ENCODE measurements around the gene TNIK. TPM values are rescaled to one million over a fixed set of nuclear protein-coding genes. Genes with fewer than 3 reads are reported as not detected.

The TNIK gene
- total and polyA plus RNA-seq, 2 experiments from 2014 or later = 7.4 to 13.8 TPM

DNA sequence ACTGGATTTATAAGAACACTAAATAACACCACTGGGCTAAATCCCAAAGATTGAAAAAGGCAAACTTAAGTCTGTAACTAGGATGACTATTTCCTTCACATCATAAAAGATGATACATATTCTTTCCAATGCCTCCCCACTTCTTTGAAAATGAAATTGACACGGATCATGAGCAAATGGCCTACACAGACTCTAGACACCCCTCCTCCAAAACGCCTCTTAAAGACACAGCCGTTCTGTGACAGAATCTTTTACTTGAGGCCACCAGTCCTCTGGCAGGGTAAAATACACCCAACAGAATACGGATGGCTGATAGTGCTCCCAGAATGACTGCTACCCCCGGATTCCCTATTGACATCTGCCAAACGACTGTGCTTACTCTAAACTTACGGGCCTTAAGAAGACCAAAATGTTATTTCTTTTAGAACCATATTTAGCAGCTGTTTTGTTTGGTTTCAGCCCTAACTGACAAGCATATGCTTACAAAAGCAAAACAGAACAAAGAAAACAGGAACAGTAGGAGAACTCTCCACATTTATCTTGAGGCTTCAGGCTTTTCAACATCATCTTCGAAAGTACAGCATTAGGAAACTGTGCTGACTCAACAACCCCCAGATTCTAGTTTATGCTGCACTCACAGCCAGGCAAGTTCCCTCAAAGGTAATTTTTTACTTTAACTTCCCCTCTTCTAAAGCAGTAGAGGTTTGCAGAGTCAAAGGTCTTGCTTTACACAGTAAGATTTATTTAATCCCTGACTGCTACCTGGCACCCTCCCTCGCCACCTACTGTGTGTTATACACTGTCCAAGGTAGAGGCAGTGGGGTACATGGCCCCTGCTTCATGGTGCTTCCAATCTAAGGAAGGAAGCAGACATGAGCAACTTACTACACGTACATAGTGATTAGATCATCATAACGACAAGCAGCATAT is 84.3 kb downstream of the TNIK start:
- Histone ChIP-seq H3K36me3 (replicated peaks; ENCODE audit: insufficient read depth, low read depth) (no peaks in the 10 kb centered on the region), H3K4me3 (no peak overlapping the region), H3K9me3 (ENCODE audit: low read depth) (no peaks in the 10 kb centered on the region), H4K20me1 (ENCODE audit: insufficient read depth, poor library complexity, severe bottlenecking) (no peaks in the 10 kb centered on the region), H3K9me2 (replicated peaks; ENCODE audit: insufficient read depth) (no peaks in the 10 kb centered on the region), H2AFZ (no peak overlapping the region), H3K4me1 (ENCODE audit: insufficient read depth) (peaks cover 14% of the 10 kb centered on the region), H3K79me2 (peaks cover 40% of the 10 kb centered on the region), H3K27ac (peak overlapping the region; percentile 61), H3K4me2 (peak overlapping the region; percentile 33), H3K27me3 (no peaks in the 10 kb centered on the region)
- TF ChIP-seq EZH2phosphoT487 (IDR thresholded peaks at IDR 0.05; ENCODE audit: low read depth, severe bottlenecking, unreplicated experiment) (no peak), EZH2 (IDR thresholded peaks at IDR 0.05; ENCODE audit: borderline replicate concordance) (no peak)
- TF ChIP-seq, protein P1, sequence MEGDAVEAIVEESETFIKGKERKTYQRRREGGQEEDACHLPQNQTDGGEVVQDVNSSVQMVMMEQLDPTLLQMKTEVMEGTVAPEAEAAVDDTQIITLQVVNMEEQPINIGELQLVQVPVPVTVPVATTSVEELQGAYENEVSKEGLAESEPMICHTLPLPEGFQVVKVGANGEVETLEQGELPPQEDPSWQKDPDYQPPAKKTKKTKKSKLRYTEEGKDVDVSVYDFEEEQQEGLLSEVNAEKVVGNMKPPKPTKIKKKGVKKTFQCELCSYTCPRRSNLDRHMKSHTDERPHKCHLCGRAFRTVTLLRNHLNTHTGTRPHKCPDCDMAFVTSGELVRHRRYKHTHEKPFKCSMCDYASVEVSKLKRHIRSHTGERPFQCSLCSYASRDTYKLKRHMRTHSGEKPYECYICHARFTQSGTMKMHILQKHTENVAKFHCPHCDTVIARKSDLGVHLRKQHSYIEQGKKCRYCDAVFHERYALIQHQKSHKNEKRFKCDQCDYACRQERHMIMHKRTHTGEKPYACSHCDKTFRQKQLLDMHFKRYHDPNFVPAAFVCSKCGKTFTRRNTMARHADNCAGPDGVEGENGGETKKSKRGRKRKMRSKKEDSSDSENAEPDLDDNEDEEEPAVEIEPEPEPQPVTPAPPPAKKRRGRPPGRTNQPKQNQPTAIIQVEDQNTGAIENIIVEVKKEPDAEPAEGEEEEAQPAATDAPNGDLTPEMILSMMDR (IDR thresholded peaks at IDR 0.05; ENCODE audit: poor library complexity) = no peak
- WGBS (ENCODE audit: low lambda C conversion rate, missing lambda C conversion rate) = 68% methylated on average over 11 of the region's 11 CpGs
- DNase-seq (ENCODE audit: low spot score) = no peak

DNA sequence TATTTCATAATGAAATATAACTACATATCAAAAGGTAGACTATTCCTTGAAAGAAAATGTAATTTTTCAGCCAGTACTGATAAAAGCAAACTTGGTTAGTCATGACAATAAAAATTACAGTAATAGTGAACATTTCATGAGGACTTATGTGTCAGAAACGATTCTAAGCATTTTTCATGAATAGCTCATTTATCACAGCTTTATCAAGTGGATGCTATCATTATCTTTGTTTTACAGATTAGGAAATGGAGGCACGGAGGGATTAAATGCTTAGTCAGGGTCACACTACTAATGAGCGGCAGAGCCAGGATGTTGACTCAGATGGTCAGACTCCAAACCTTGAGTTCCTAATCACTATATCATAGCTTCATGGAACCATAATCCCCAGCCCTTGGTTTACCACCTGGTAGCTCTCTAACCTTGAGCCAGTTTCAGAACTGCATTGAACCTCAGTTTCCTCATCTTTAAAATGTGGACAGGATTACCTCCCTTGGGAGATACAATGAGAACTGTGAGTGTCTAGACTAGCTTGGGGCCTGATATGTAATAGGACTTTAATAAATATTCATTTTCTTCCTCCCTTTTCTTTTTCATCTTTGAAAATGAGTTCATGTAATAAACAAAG is 85.4 kb downstream of the TNIK start:
- WGBS (ENCODE audit: low lambda C conversion rate, missing lambda C conversion rate) = 43% methylated on average over 3 of the region's 3 CpGs
- H2AFZ ChIP-seq = no peak overlapping the region
- H3K79me2 ChIP-seq = peaks cover 49% of the 10 kb centered on the region
- H3K4me2 ChIP-seq = no peak overlapping the region
- peaks cover 14% of the 10 kb centered on the region for H3K4me1 ChIP-seq (ENCODE audit: insufficient read depth)
- H3K9me2 ChIP-seq (replicated peaks; ENCODE audit: insufficient read depth) = no peaks in the 10 kb centered on the region
- no peak overlapping the region for H3K27ac ChIP-seq
- H4K20me1 ChIP-seq (ENCODE audit: insufficient read depth, poor library complexity, severe bottlenecking) = no peaks in the 10 kb centered on the region
- no peaks in the 10 kb centered on the region for H3K36me3 ChIP-seq (replicated peaks; ENCODE audit: insufficient read depth, low read depth)
- DNase-seq (ENCODE audit: low spot score) = no peak
- TF ChIP-seq, protein P1 (IDR thresholded peaks at IDR 0.05; ENCODE audit: poor library complexity) = no peak
- TF ChIP-seq EZH2 (IDR thresholded peaks at IDR 0.05; ENCODE audit: borderline replicate concordance) = no peak
- TF ChIP-seq EZH2phosphoT487 (IDR thresholded peaks at IDR 0.05; ENCODE audit: low read depth, severe bottlenecking, unreplicated experiment) = no peak
- H3K4me3 ChIP-seq = no peak overlapping the region
- no peaks in the 10 kb centered on the region for H3K27me3 ChIP-seq
- H3K9me3 ChIP-seq (ENCODE audit: low read depth) = no peaks in the 10 kb centered on the region

DNA sequence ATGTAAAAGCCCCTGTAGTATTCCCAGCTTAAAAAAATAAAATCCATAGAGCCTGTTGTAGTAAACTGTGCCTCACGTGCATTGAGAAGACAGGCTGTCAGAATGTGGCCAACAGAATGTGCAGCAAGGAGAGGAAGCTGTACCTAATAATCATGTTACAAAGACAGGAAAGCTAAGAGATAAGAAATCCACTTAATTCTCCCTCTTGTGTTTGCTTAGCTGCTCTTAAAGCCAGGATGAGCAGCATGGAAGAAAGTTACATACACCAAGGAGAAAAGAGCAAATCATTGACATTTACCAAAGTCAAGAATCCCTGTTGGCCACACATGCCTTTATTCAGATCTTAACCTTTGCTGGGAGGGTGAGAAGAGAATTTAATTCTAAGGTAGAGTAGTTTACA is 85.9 kb downstream of the TNIK start:
- DNase-seq (ENCODE audit: low spot score) = no peak
- no peak overlapping the region for H3K27ac ChIP-seq
- WGBS (ENCODE audit: low lambda C conversion rate, missing lambda C conversion rate) = 23% methylated on average over 1 of the region's 1 CpG
- no peak for TF ChIP-seq EZH2 (IDR thresholded peaks at IDR 0.05; ENCODE audit: borderline replicate concordance)
- no peak overlapping the region for H2AFZ ChIP-seq
- H3K79me2 ChIP-seq = peaks cover 52% of the 10 kb centered on the region
- no peaks in the 10 kb centered on the region for H3K27me3 ChIP-seq
- no peaks in the 10 kb centered on the region for H3K9me2 ChIP-seq (replicated peaks; ENCODE audit: insufficient read depth)
- H3K36me3 ChIP-seq (replicated peaks; ENCODE audit: insufficient read depth, low read depth) = no peaks in the 10 kb centered on the region
- no peak overlapping the region for H3K4me3 ChIP-seq
- peaks cover 14% of the 10 kb centered on the region for H3K4me1 ChIP-seq (ENCODE audit: insufficient read depth)
- no peak overlapping the region for H3K4me2 ChIP-seq
- H3K9me3 ChIP-seq (ENCODE audit: low read depth) = no peaks in the 10 kb centered on the region
- H4K20me1 ChIP-seq (ENCODE audit: insufficient read depth, poor library complexity, severe bottlenecking) = no peaks in the 10 kb centered on the region

DNA sequence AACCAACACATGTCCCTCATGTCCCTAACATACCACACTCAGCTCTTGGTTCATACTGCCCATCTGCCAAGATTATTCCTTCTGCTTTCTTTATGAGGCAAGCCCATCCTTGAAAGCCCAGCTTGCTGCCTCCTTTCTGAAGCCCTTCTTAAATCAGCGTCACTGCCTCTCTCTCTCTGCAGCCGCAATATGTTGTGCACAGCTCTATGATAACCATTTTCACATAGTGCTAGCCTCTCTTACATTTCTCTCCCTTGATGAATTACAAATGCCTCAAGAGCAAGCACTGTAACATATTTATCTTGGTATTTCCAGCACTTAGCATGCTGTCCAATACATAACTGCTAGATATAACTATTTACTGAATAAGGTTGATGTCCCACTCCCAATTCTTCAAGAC is 86.5 kb downstream of the TNIK start:
- no peak overlapping the region for H3K27ac ChIP-seq
- H3K9me3 ChIP-seq (ENCODE audit: low read depth) = no peaks in the 10 kb centered on the region
- H3K4me3 ChIP-seq = no peak overlapping the region
- H3K36me3 ChIP-seq (replicated peaks; ENCODE audit: insufficient read depth, low read depth) = no peaks in the 10 kb centered on the region
- no peak for DNase-seq (ENCODE audit: low spot score)
- peaks cover 52% of the 10 kb centered on the region for H3K79me2 ChIP-seq
- TF ChIP-seq EZH2 (IDR thresholded peaks at IDR 0.05; ENCODE audit: borderline replicate concordance) (no peak), EZH2phosphoT487 (IDR thresholded peaks at IDR 0.05; ENCODE audit: low read depth, severe bottlenecking, unreplicated experiment) (no peak)
- TF ChIP-seq, protein P1 (IDR thresholded peaks at IDR 0.05; ENCODE audit: poor library complexity) = no peak
- no peak overlapping the region for H3K4me2 ChIP-seq
- H3K4me1 ChIP-seq (ENCODE audit: insufficient read depth) = peaks cover 14% of the 10 kb centered on the region
- H2AFZ ChIP-seq = no peak overlapping the region
- H3K27me3 ChIP-seq = no peaks in the 10 kb centered on the region
- WGBS (ENCODE audit: low lambda C conversion rate, missing lambda C conversion rate) = 85% methylated on average over 2 of the region's 2 CpGs
- H4K20me1 ChIP-seq (ENCODE audit: insufficient read depth, poor library complexity, severe bottlenecking) = no peaks in the 10 kb centered on the region
- H3K9me2 ChIP-seq (replicated peaks; ENCODE audit: insufficient read depth) = no peaks in the 10 kb centered on the region

Measured in hepatocyte (in vitro differentiated cells).